MCF 10A (cell line): ENCODE measurements around the gene ARMC9. TPM values are rescaled to one million over a fixed set of nuclear protein-coding genes. Genes with fewer than 3 reads are reported as not detected.

Source experiments
- BruUV-seq: library from RNA; stranded (reverse); fragments of 400-500 nt; replicated peaks from 2 replicates; lab custom pipeline; 2021; lab: Mats Ljungman, UMichigan
- CTCF ChIA-PET: fragments of 300-600 bp; sonication (Branson Sonifier 250); formaldehyde crosslinking; extraction: SDS; loops from one replicate; lab custom pipeline; 2021; ENCODE audit warnings: antibody characterized with exemption, inconsistent platforms; lab: Yijun Ruan, JAX
- POLR2A ChIA-PET: fragments of 300-600, 350-650 bp; sonication (Branson Sonifier 250); formaldehyde crosslinking; extraction: SDS; loops from one replicate; lab custom pipeline; 2020; ENCODE audit warnings: antibody characterized with exemption, inconsistent platforms; lab: Yijun Ruan, JAX
- DNase-seq: peaks from one replicate; pipeline ENCODE4 v3.0.0-alpha.2; 2018; ENCODE audit not compliant: unreplicated experiment
- H3K27ac Mint-ChIP-seq: one replicate; pipeline ENCODE4 v1.8.0; 2022; ENCODE audit warnings: mild to moderate bottlenecking, low read depth, mixed read lengths; ENCODE audit not compliant: unreplicated experiment
- H3K27me3 Mint-ChIP-seq: one replicate; pipeline ENCODE4 v1.8.0; 2022; ENCODE audit warnings: mixed read lengths; ENCODE audit not compliant: insufficient read depth, unreplicated experiment
- H3K36me3 Mint-ChIP-seq: one replicate; pipeline ENCODE4 v1.8.0; 2022; ENCODE audit warnings: mild to moderate bottlenecking, moderate library complexity, mixed read lengths; ENCODE audit not compliant: insufficient read depth, unreplicated experiment
- H3K4me1 Mint-ChIP-seq: one replicate; pipeline ENCODE4 v1.8.0; 2022; ENCODE audit warnings: mixed read lengths; ENCODE audit not compliant: insufficient read depth, unreplicated experiment
- H3K4me3 Mint-ChIP-seq: one replicate; pipeline ENCODE4 v1.8.0; 2022; ENCODE audit warnings: mild to moderate bottlenecking, moderate library complexity, mixed read lengths; ENCODE audit not compliant: unreplicated experiment
- H3K9me3 Mint-ChIP-seq: one replicate; pipeline ENCODE4 v1.8.0; 2022; ENCODE audit warnings: mixed read lengths; ENCODE audit not compliant: unreplicated experiment
- intact Hi-C: fragments of 100-400 bp; cut with micrococcal nuclease; formaldehyde crosslinking; loops from 2 replicates; pipeline ENCODE4 v1.14.1; 2022
- total RNA-seq: library from RNA; stranded (reverse); gene quantifications from 2 replicates; pipeline ENCODE4 v1.2.3, GENCODE V29; 2022
- TF ChIP-seq, protein P1 (sequence below): fragments of 200-600 bp; IDR thresholded peaks from one replicate; pipeline ENCODE4 v1.8.0; 2022; ENCODE audit warnings: antibody characterized with exemption, mild to moderate bottlenecking; ENCODE audit not compliant: unreplicated experiment

The ARMC9 gene
- total RNA-seq, 1 experiment from 2014 or later: 16.5 TPM

DNA sequence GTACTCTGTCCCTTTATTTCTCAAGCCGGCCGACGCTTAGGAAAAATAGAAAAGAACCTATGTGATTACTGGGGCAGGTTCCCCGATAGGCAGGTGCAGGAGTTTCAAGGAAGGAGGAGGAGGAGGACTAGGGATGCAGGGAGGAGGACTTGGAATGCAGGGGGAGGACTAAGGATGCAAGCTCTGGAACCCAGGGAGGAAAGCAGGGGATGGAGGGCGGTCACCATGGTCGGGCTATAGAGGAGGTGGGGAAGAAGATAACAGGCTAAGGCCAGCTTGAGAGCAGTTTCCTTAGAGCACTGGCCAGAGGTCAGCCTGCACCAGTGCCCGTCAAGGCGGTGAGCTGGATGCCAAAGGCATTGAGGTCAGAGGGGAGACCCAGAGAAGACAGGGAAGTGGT lies 178.4 kb downstream of the ARMC9 start:
- H3K27me3 Mint-ChIP-seq: no peaks in the 10 kb centered on the region
- no TSS peak for BruUV-seq
- no peak for DNase-seq
- ChIA-PET POLR2A (interaction anchor here (0.7 kb wide), 1 partner anchor 12 kb away, joined by 3 read pairs; no protein-coding TSS in a partner anchor), CTCF (no interaction called here)
- H3K4me1 Mint-ChIP-seq: peaks cover 12% of the 10 kb centered on the region
- TF ChIP-seq, protein P1, sequence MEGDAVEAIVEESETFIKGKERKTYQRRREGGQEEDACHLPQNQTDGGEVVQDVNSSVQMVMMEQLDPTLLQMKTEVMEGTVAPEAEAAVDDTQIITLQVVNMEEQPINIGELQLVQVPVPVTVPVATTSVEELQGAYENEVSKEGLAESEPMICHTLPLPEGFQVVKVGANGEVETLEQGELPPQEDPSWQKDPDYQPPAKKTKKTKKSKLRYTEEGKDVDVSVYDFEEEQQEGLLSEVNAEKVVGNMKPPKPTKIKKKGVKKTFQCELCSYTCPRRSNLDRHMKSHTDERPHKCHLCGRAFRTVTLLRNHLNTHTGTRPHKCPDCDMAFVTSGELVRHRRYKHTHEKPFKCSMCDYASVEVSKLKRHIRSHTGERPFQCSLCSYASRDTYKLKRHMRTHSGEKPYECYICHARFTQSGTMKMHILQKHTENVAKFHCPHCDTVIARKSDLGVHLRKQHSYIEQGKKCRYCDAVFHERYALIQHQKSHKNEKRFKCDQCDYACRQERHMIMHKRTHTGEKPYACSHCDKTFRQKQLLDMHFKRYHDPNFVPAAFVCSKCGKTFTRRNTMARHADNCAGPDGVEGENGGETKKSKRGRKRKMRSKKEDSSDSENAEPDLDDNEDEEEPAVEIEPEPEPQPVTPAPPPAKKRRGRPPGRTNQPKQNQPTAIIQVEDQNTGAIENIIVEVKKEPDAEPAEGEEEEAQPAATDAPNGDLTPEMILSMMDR: no peak
- H3K4me3 Mint-ChIP-seq: no peak overlapping the region
- no peak overlapping the region for H3K27ac Mint-ChIP-seq
- no peaks in the 10 kb centered on the region for H3K9me3 Mint-ChIP-seq
- intact Hi-C loops: no loop called here
- no peaks in the 10 kb centered on the region for H3K36me3 Mint-ChIP-seq

DNA sequence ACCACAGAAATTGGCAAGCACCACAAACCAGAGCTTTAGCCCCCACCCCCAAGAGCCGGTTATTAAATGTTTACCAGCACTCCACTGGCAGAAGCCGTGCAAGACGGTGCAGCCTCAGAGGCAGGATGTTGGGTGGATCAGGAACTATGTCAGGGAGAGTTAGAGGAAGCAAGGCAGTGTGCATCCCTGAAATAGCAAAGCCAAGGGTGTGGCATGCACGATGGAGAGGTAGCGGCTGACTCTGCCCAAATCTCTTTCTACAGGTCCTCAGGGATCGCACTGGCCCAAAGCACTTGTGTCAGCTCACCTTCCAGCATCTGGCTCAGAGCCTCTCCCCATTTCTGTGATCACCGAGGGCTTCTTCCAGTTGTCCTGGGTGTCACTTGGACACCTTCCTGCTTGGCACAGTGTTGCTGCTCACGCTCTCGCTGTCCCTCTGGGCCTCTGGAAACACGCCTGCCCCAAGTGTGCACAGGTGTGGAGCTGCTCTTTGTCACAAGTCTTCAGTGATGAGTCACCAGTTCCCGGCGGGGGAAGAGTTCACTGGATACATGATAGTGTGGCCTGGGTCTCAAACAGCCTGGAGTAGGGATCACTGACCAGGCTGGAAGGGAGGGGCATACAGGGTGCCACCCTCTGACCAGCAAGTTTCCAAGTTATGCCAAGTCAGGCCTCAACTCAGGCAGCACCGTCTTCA lies 179.7 kb downstream of the ARMC9 start:
- Mint-ChIP-seq H3K4me3 (no peak overlapping the region), H3K4me1 (peaks cover 12% of the 10 kb centered on the region), H3K27ac (peak overlapping the region; percentile 75), H3K27me3 (no peaks in the 10 kb centered on the region), H3K36me3 (no peaks in the 10 kb centered on the region), H3K9me3 (no peaks in the 10 kb centered on the region)
- no TSS peak for BruUV-seq
- CTCF ChIA-PET: interaction anchor here (0.6 to 1.0 kb wide), 4 partner anchors 10 to 22 kb away, joined by 3 to 5 read pairs (median 4); no protein-coding TSS in a partner anchor
- TF ChIP-seq, protein P1: no peak
- intact Hi-C loops: no loop called here
- peak; percentile 34 for DNase-seq
- POLR2A ChIA-PET: interaction anchor here (0.7 kb wide), 1 partner anchor 9 kb away, joined by 3 read pairs; no protein-coding TSS in a partner anchor

DNA sequence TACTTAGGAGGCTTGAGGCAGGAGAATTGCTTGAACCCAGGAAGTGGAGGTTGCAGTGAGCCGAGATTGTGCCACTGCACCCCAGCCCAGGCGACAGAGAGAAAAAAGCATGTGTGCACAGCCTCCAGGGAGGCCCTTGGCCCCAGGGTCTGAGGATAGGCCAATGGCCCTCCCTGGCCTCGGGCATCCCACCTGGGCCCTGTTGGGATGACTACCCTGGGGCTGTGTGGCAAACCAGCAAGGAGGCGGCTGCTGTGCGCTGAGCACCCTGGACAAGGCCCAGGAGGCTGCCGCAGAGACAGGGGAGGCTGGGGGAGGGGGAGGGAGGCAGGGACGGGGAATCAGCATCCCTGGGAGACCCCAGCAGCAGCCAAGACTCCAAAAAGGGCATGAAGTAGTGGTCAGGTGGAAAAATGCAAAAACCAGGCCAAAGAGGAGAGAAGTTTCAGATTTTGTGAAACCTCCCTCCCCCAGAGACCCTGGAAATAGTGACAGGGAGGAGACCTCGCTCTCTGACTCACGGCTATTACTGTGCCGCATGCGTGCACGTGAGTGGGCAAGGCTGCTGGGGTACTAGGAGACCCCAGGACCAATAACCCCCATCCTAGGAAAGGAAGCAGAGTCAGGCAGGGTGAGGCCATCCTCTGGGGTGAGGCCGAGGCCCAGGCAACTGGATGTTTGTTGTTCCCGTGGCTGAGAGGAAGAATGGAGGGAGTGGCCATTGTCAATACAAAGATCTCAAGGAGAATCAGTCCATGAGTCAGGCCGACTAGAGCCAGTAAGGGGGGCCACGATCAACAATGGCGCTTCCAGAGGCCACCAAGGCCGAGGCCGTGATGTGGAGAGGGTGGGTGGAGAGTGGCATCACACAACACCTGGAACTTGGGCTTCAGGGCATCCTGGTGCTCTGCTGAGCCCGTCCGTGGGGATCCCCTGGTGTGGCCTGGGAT lies 181.1 kb downstream of the ARMC9 start:
- H3K27me3 Mint-ChIP-seq: no peaks in the 10 kb centered on the region
- peaks cover 6% of the 10 kb centered on the region for H3K4me1 Mint-ChIP-seq
- ChIA-PET POLR2A (no interaction called here), CTCF (no interaction called here)
- H3K4me3 Mint-ChIP-seq: no peak overlapping the region
- TF ChIP-seq, protein P1: no peak
- H3K36me3 Mint-ChIP-seq: no peaks in the 10 kb centered on the region
- no peak overlapping the region for H3K27ac Mint-ChIP-seq
- BruUV-seq: no TSS peak
- intact Hi-C loops: no loop called here
- no peak for DNase-seq
- H3K9me3 Mint-ChIP-seq: no peaks in the 10 kb centered on the region

DNA sequence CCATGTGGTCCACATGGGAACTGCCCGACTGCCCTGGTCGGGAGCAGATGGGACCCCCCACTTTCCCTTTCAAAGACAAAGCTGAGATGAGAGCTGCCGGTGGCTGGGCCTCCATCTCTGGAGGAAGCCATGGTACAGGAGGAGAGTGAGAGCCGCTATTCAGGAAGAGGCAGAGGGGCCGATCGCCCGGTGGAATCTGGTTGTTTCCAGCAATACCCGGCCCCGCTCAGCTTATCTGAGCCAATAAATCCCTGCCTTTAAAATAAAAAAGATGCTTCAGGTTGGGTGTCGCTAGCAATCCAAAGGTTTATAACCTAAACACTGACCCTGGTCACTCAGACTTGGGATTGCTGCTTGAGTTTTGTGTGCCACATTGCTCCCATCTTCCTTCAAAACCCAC lies 181.9 kb downstream of the ARMC9 start:
- no peak overlapping the region for H3K4me3 Mint-ChIP-seq
- no peaks in the 10 kb centered on the region for H3K27me3 Mint-ChIP-seq
- H3K4me1 Mint-ChIP-seq: peaks cover 6% of the 10 kb centered on the region
- intact Hi-C loops: no loop called here
- ChIA-PET POLR2A (no interaction called here), CTCF (no interaction called here)
- H3K36me3 Mint-ChIP-seq: peaks cover 3% of the 10 kb centered on the region
- no peak overlapping the region for H3K27ac Mint-ChIP-seq
- no peak for DNase-seq
- BruUV-seq: no TSS peak
- H3K9me3 Mint-ChIP-seq: peaks cover 4% of the 10 kb centered on the region
- TF ChIP-seq, protein P1: no peak
